Stimulated activated CD8-positive, alpha-beta memory T cell treated with anti-CD3 and anti-CD28 coated beads, Interleukin-2, amount 100 ng/mL, for 48 hours (primary cell): Measurements from ENCODE around the gene SH3RF3.

Experiments used
- DNase-seq, 2 donors: peaks; one replicate each; pipeline ENCODE4 v3.0.0-alpha.2; 2020; ENCODE audit warnings: low read depth in 2 of 2

SH3RF3 gene

GRCh38 chr2:109282865-109283264 is 153.9 kb downstream of the SH3RF3 start:
- no peak for DNase-seq

- no peak for DNase-seq
Observed at GRCh38 chr2:109284826-109285225, 155.8 kb downstream of the SH3RF3 start.

GRCh38 chr2:109285244-109285651 is 156.2 kb downstream of the SH3RF3 start:
- no peak for DNase-seq

GRCh38 chr2:109287413-109287812 is 158.4 kb downstream of the SH3RF3 start:
- DNase-seq = no peak

- DNase-seq = no peak
Observed at GRCh38 chr2:109287838-109288237, 158.8 kb downstream of the SH3RF3 start.

- DNase-seq = no peak
Observed at GRCh38 chr2:109288544-109289368, 159.8 kb downstream of the SH3RF3 start.

- no peak for DNase-seq
Observed at GRCh38 chr2:109289504-109290222, 160.7 kb downstream of the SH3RF3 start.

GRCh38 chr2:109290887-109291643 is 162.1 kb downstream of the SH3RF3 start:
- no peak for DNase-seq

GRCh38 chr2:109292386-109292785 is 163.4 kb downstream of the SH3RF3 start:
- DNase-seq = no peak

- no peak for DNase-seq
Observed at GRCh38 chr2:109293663-109294062, 164.7 kb downstream of the SH3RF3 start.

- no peak for DNase-seq
Observed at GRCh38 chr2:109294523-109294922, 165.5 kb downstream of the SH3RF3 start.

- no peak for DNase-seq
Observed at GRCh38 chr2:109295070-109295780, 166.2 kb downstream of the SH3RF3 start.

GRCh38 chr2:109295781-109296117 is 166.7 kb downstream of the SH3RF3 start:
- no peak for DNase-seq

GRCh38 chr2:109297566-109298490 is 168.8 kb downstream of the SH3RF3 start:
- DNase-seq = no peak

- DNase-seq = no peak
Observed at GRCh38 chr2:109298851-109299250, 169.8 kb downstream of the SH3RF3 start.

GRCh38 chr2:109299536-109299935 is 170.5 kb downstream of the SH3RF3 start:
- no peak for DNase-seq

GRCh38 chr2:109300582-109300981 is 171.6 kb downstream of the SH3RF3 start:
- no peak for DNase-seq

- no peak for DNase-seq
Observed at GRCh38 chr2:109301746-109302145, 172.7 kb downstream of the SH3RF3 start.

GRCh38 chr2:109302319-109302718 is 173.3 kb downstream of the SH3RF3 start:
- no peak for DNase-seq

GRCh38 chr2:109304242-109304641 is 175.2 kb downstream of the SH3RF3 start:
- DNase-seq = no peak
